GM10266 (cell line): ENCODE results near the gene NAT8L.

Source experiments
- DNase-seq: peaks from one replicate; pipeline ENCODE4 v3.0.0; 2012; ENCODE audit errors: extremely low spot score
- CTCF ChIP-seq: IDR thresholded peaks from 2 replicates; pipeline ENCODE4 v1.5.1; 2012; ENCODE audit warnings: mild to moderate bottlenecking, low read depth; ENCODE audit not compliant: control insufficient read depth, insufficient read depth; ENCODE audit errors: missing control alignments

Gene NAT8L

GRCh38 chr4:2058264-2059045 is 672 bp upstream of the NAT8L start:
- no peak for DNase-seq

GRCh38 chr4:2059726-2060602 is 837 bp downstream of the NAT8L start:
- no peak for TF ChIP-seq CTCF
- DNase-seq, result no peak

More at GRCh38 chr4:2058264-2059045, 672 bp upstream of the NAT8L start:
- TF ChIP-seq CTCF, result no peak

DNA sequence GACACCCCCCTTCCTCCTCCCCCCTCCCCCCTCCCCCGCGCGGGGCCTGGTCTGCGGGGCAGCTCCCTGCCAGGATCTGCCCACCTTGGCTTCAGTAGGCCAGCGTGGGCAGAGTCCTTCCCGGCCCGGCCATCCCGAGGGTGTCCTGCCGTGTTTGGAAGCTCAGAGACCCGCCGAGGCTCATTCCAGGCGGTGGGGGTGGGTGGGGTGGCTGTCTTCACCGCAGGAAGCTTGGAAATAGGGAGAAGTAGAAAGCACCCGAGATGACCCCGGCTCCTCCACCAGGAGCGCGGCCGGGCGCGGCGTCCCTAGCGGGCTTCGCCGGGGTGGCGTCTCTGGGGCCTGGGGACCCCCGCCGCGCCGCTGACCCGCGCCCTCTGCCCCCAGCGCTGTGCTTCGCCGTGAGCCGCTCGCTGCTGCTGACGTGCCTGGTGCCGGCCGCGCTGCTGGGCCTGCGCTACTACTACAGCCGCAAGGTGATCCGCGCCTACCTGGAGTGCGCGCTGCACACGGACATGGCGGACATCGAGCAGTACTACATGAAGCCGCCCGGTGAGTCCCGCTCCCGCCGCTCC is 1.6 kb downstream of the NAT8L start:
- no peak for DNase-seq

GRCh38 chr4:2061186-2062131 is 2.3 kb downstream of the NAT8L start:
- no peak for TF ChIP-seq CTCF
- DNase-seq, result no peak

More for the DNA sequence above, 1.6 kb downstream of the NAT8L start:
- no peak for TF ChIP-seq CTCF

GRCh38 chr4:2062168-2062807 is 3.2 kb downstream of the NAT8L start:
- TF ChIP-seq CTCF, result no peak
- no peak for DNase-seq
